Measurements from ENCODE around the gene RPL26. TPM values are rescaled to one million over a fixed set of nuclear protein-coding genes. Genes with fewer than 3 reads are reported as not detected.

RPL26 gene
- total and polyA plus RNA-seq, 2 donors (not counting 1 experiment from before 2014, with no cell fraction given): 2,684 to 4,449 TPM

DNA sequence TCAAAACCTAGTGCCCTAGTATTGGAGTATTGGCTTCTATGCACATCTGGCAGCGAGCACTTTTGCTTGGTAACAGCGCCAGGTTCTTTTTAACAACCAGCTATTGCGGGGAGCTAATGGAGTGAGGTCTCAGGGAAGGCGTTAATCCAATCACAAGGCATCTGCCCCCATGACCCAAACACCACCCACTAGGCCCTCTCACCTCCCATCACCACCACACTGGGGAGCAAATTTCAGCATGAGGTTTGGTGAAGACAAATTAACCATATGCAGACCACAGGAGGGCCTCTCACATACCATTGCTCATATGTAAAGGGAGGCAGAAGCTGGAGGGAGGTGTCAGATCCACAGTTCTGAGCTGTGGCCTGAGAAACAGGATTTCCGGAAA is 44.2 kb downstream of the RPL26 start:
- peaks cover 11% of the 10 kb centered on the region for H3K4me1 Mint-ChIP-seq
- POLR2A ChIA-PET: no interaction called here
- Histone ChIP-seq H3K27ac (ENCODE audit: low read length in 2 of 2) (no peak overlapping the region), H2AFZ (ENCODE audit: insufficient read depth, low read depth, low read length, poor library complexity, severe bottlenecking) (peak overlapping the region; percentile 52), H4K20me1 (ENCODE audit: control insufficient read depth, insufficient read depth, low read length, poor library complexity, severe bottlenecking) (no peaks in the 10 kb centered on the region), H3K27me3 (replicated peaks in 1 of 4; ENCODE audit: control extremely low read depth in 1 of 4, control insufficient read depth in 3 of 4, insufficient read depth in 4 of 4, low read length in 3 of 4) (no peaks in the 10 kb centered on the region), H3K4me2 (replicated peaks; ENCODE audit: low read depth, low read length, poor library complexity, severe bottlenecking) (no peak overlapping the region), H3K36me3 (replicated peaks in 1 of 2; ENCODE audit: control extremely low read depth in 1 of 2, control insufficient read depth in 1 of 2, extremely low read depth in 1 of 2, insufficient read depth in 2 of 2, low read length in 1 of 2) (no peaks in the 10 kb centered on the region), H3K9ac (ENCODE audit: low read length) (peak overlapping the region; percentile 47), H3K9me3 (ENCODE audit: control extremely low read depth in 1 of 3, control insufficient read depth in 2 of 3, insufficient read depth in 1 of 3, low read length in 2 of 3) (no peaks in the 10 kb centered on the region), H3K4me1 (ENCODE audit: control insufficient read depth in 2 of 2, insufficient read depth in 2 of 2, low read length in 2 of 2) (peaks cover 7% of the 10 kb centered on the region in 2 donors), H3K4me3 (ENCODE audit: control extremely low read depth in 1 of 5, extremely low read depth in 1 of 5, insufficient read depth in 1 of 5, low read depth in 2 of 5, low read length in 4 of 5) (no peak overlapping the region), H3K79me2 (ENCODE audit: control insufficient read depth, insufficient read depth, low read length) (no peaks in the 10 kb centered on the region)
- H3K27me3 Mint-ChIP-seq: peaks cover 10% of the 10 kb centered on the region
- H3K9me3 Mint-ChIP-seq (ENCODE audit: insufficient read depth): no peaks in the 10 kb centered on the region
- DNase-seq: no peak
- intact Hi-C loops (cut with micrococcal nuclease): no loop called here
- no peak overlapping the region for H3K27ac Mint-ChIP-seq
- TF ChIP-seq EZH2 (IDR thresholded peaks at IDR 0.05; ENCODE audit: borderline replicate concordance, insufficient read depth, low read depth, low read length, poor library complexity, severe bottlenecking): no peak
- H3K4me3 Mint-ChIP-seq: no peak overlapping the region
- no peak for ATAC-seq (ENCODE audit: low read depth)
- 88% methylated on average over 1 of the region's 5 CpGs for WGBS (ENCODE audit: insufficient coverage)
- CTCF ChIA-PET: interaction anchor here (1.0 kb wide), 1 partner anchor 13 kb away, joined by 5 read pairs; no protein-coding TSS in a partner anchor

DNA sequence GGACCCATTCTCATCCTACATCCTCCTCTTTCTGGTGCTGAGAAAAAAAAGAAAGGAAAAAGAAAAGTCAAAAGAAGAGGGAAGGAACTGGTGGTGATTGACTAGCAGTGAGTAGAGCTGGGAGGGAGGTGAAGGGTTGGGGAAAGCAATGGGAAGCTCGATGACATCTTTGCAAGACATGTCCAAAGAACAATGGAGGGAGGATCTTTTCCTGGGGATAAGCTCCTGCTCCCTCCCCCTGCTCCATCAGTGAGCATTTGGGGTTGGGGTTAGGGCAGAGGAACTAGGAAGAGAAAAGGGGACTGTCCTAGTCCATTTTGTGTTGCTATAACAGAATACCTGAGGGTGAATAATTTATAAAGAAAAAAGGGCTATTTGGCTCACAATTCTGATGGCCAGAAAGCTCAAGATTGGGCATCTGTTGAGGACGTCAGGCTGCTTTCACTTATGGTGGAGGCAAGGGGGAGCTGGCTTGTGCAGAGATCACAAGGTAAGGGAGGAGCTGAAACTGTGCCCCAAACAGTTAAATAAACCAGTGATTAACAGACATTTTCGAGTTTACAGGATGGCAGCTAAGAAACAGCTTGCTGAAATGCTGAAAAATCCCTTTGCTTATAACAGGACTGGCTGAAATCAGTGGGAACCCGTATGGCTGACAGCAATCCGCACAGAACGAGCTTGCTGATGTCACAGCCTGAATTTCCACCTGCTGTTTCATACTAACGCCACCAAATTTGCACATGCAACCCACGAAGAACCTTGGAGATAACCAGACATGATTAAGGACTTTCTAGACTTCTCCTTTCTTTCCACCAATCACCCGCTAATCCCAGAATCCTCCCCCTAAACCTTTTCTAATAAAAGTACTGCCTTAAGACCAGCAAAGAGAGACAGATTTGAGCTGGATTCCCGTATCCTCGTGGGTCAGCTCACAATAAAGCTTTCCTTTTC is 44.9 kb downstream of the RPL26 start:
- ATAC-seq (ENCODE audit: low read depth): no peak
- DNase-seq: peak; percentile 33
- Histone ChIP-seq H3K4me3 (ENCODE audit: control extremely low read depth in 1 of 5, extremely low read depth in 1 of 5, insufficient read depth in 1 of 5, low read depth in 2 of 5, low read length in 4 of 5) (no peak overlapping the region), H3K27me3 (replicated peaks in 1 of 4; ENCODE audit: control extremely low read depth in 1 of 4, control insufficient read depth in 3 of 4, insufficient read depth in 4 of 4, low read length in 3 of 4) (peaks cover 0 to 2% (median 0%) of the 10 kb centered on the region in 4 experiments), H4K20me1 (ENCODE audit: control insufficient read depth, insufficient read depth, low read length, poor library complexity, severe bottlenecking) (no peaks in the 10 kb centered on the region), H3K27ac (ENCODE audit: low read length in 2 of 2) (no peak overlapping the region), H3K4me1 (ENCODE audit: control insufficient read depth in 2 of 2, insufficient read depth in 2 of 2, low read length in 2 of 2) (peaks cover 7% of the 10 kb centered on the region in 2 donors), H3K4me2 (replicated peaks; ENCODE audit: low read depth, low read length, poor library complexity, severe bottlenecking) (peak overlapping the region; percentile 55), H3K9ac (ENCODE audit: low read length) (peak overlapping the region; percentile 47), H3K79me2 (ENCODE audit: control insufficient read depth, insufficient read depth, low read length) (no peaks in the 10 kb centered on the region), H3K9me3 (ENCODE audit: control extremely low read depth in 1 of 3, control insufficient read depth in 2 of 3, insufficient read depth in 1 of 3, low read length in 2 of 3) (no peaks in the 10 kb centered on the region), H3K36me3 (replicated peaks in 1 of 2; ENCODE audit: control extremely low read depth in 1 of 2, control insufficient read depth in 1 of 2, extremely low read depth in 1 of 2, insufficient read depth in 2 of 2, low read length in 1 of 2) (no peaks in the 10 kb centered on the region), H2AFZ (ENCODE audit: insufficient read depth, low read depth, low read length, poor library complexity, severe bottlenecking) (peak overlapping the region; percentile 52)
- TF ChIP-seq EZH2 (IDR thresholded peaks at IDR 0.05; ENCODE audit: borderline replicate concordance, insufficient read depth, low read depth, low read length, poor library complexity, severe bottlenecking) (no peak), CTCF (IDR thresholded peaks at IDR 0.05) (no peak)
- ChIA-PET CTCF (interaction anchor here (1.0 kb wide), 1 partner anchor 12 kb away, joined by 5 read pairs; no protein-coding TSS in a partner anchor), POLR2A (no interaction called here)
- 7% methylated on average over 7 of the region's 11 CpGs for WGBS (ENCODE audit: insufficient coverage)
- Mint-ChIP-seq H3K4me3 (peak overlapping the region; percentile 8), H3K9me3 (ENCODE audit: insufficient read depth) (no peaks in the 10 kb centered on the region), H3K27ac (no peak overlapping the region), H3K27me3 (peaks cover 14% of the 10 kb centered on the region), H3K4me1 (peaks cover 11% of the 10 kb centered on the region)
- intact Hi-C loops (cut with micrococcal nuclease): no loop called here
